A549 treated with CORT108297 at 1 μM for 4 hours (cell line): Measurements from ENCODE around the gene OR9Q1. TPM values are rescaled to one million over a fixed set of nuclear protein-coding genes. Genes with fewer than 3 reads are reported as not detected.

Experiments used
- total RNA-seq: library from RNA; stranded (reverse); fragments of 200-300 nt; extraction: Qiagen RNA extraction; gene quantifications from 5 replicates; pipeline ENCODE4 v1.2.3, GENCODE V29; 2022

Gene OR9Q1, protein sequence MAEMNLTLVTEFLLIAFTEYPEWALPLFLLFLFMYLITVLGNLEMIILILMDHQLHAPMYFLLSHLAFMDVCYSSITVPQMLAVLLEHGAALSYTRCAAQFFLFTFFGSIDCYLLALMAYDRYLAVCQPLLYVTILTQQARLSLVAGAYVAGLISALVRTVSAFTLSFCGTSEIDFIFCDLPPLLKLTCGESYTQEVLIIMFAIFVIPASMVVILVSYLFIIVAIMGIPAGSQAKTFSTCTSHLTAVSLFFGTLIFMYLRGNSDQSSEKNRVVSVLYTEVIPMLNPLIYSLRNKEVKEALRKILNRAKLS
- not detected in 5 replicates for total RNA-seq

DNA sequence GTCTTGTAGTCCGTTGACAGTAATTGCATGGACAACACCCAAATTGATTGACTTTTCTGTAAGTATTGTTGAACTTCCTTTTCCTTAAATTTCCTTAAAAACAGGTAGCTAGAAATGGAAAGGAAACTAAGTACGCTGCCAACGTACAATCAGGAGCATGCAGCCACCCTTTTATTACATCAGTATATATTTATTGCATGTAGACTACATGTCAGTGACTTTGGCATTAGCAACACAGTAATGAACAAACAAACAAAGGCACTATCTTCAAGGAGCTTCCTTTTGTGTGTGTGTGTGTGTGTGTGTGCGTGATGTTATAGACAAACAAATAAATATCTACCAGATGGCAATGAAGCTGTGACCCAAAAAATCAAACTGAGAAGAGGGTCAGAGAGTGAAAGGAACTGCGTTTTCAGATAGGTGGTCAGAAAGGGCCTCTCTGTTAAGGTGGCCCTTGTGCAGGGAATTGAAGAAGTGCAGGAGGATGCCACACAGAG lies at the start of gene OR9Q1:
TSS of gene OR9Q1 (plus strand) at position 447 of the 497 bp plus-strand sequence. CDS start 155,564 bp downstream, outside the sequence.

DNA sequence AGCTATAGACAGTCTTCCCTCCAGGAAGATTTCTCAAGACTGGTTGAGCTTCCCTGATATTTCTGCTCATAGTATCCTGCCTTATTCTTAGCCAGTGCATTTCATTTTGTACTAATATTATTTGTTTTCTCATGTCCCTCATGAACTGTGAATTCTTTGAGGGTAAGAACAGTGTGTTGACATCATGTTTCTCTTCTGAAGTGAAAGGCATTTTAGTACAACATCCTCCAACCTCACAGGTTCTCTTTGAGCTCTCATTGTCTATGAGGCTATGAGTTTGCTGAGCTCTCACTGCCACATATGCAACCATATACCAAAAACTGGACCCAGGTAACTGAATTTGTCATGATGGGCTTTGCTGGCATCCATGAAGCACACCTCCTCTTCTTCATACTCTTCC lies 7.0 kb downstream of the OR9Q1 start, which contains the start of gene OR6Q1:
TSS of gene OR6Q1 (plus strand) at position 301 of the 400 bp plus-strand sequence. CDS start at position 301, 0 bp downstream.

DNA sequence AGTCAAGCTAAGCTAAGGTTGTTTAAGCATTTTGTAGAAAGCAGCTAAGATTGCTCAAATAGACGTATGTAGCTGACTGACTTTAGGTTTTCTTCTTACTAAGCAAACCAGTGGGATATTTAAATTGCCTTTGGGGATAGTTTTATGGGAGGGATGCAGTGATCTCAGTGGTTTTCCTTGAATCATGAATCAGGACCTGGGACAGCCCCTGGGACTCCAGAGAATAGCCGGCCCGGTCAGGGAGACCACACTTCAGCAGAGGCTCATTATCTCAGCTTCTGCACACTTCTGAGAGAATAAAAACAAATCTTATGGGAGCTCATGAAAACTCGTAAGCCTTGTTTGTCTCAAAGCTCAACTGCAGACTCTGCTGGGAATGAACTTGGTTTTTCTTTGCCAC lies 101.8 kb downstream of the OR9Q1 start, which contains the start of gene OR9I1:
TSS of gene OR9I1 (minus strand) at position 62 of the 400 bp plus-strand sequence. CDS start 6,086 bp downstream, outside the sequence.

GRCh38 chr11:58188770-58189169 lies 165.1 kb downstream of the OR9Q1 start, which contains the start of gene OR9Q2:
Gene OR9Q2 (plus strand): TSS chr11:58189070. CDS start chr11:58190491, 1,421 bp downstream.

GRCh38 chr11:58204042-58204441 lies 180.4 kb downstream of the OR9Q1 start, which contains the start of gene OR1S2:
Gene OR1S2 (minus strand): TSS chr11:58204142. CDS start chr11:58204142, 0 bp downstream.

DNA sequence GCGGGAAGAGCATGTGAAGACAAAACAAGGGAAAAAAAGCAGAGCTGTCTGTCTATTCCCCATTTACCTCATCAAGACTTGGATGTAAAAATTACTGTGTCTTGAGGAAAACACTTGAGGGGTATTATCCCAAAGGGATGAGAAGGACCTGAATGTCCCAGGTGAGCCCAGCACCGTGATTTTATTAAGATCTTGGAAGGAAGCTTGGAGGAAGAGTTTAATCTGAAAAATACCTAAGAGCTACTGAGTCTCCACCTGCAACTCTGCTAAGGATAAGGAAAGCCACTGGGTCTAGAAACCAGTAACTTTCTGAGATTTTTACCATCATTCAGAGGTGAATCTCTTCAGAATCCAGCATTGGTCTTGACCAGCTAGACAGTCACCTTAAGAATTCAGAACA lies 188.7 kb downstream of the OR9Q1 start, which contains the start of gene OR1S1:
TSS of gene OR1S1 (plus strand) at position 301 of the 400 bp plus-strand sequence.

Other genes starting within 250 kb of the OR9Q1 start
- not detected in 5 replicates for gene OR6Q1, start 7.1 kb downstream of the OR9Q1 start, total RNA-seq
- not detected in 5 replicates for gene OR9I1, start 101.6 kb downstream of the OR9Q1 start, total RNA-seq
- gene OR9Q2, start 165.2 kb downstream of the OR9Q1 start, total RNA-seq, result not detected in 5 replicates
- not detected in 5 replicates for gene OR1S2, start 180.3 kb downstream of the OR9Q1 start, total RNA-seq
- gene OR1S1, start 188.8 kb downstream of the OR9Q1 start, total RNA-seq, result not detected in 5 replicates
- gene OR10Q1, start 205.0 kb downstream of the OR9Q1 start, total RNA-seq, result not detected in 5 replicates
- not detected in 5 replicates for gene OR10W1, start 244.4 kb downstream of the OR9Q1 start, total RNA-seq